GM23338 (cell line): Measurements from ENCODE around the gene TARP.

Experiments
- ATAC-seq: fragments of 200-7000 bp; cut with Tn5 transposase; 3 replicates; pipeline ENCODE4 v1.9.1; 2020
- DNase-seq: peaks from one replicate; pipeline ENCODE4 v3.0.0-alpha.2; 2015; ENCODE audit warnings: low spot score
- H2AFZ ChIP-seq: fragments of 200-600 bp; sonication (generic); 2 replicates; pipeline ENCODE4 v1.8.0; 2016; ENCODE audit warnings: antibody characterized with exemption, mild to moderate bottlenecking, moderate library complexity
- H3F3A ChIP-seq: fragments of 200-600 bp; sonication (generic); replicated peaks from 2 replicates; pipeline ENCODE4 v1.8.0; 2017; ENCODE audit warnings: antibody characterized with exemption, mixed run types, low read depth
- H3K27ac ChIP-seq: fragments of 200-600 bp; sonication (generic); 2 replicates; pipeline ENCODE4 v1.6.1; 2016; ENCODE audit warnings: low read depth
- H3K27me3 ChIP-seq: fragments of 200-600 bp; sonication (generic); 2 replicates; pipeline ENCODE4 v1.8.0; 2016; ENCODE audit warnings: mild to moderate bottlenecking, mixed run types, moderate library complexity; ENCODE audit not compliant: insufficient read depth
- H3K36me3 ChIP-seq: fragments of 200-600 bp; sonication (generic); 2 replicates; pipeline ENCODE4 v1.8.0; 2016; ENCODE audit warnings: mild to moderate bottlenecking; ENCODE audit not compliant: insufficient read depth
- H3K4me1 ChIP-seq: fragments of 200-600 bp; sonication (generic); 2 replicates; pipeline ENCODE4 v1.8.0; 2016; ENCODE audit warnings: mild to moderate bottlenecking, moderate library complexity; ENCODE audit not compliant: insufficient read depth
- H3K4me2 ChIP-seq: fragments of 200-600 bp; sonication (generic); 2 replicates; pipeline ENCODE4 v1.7.1; 2017; ENCODE audit warnings: mixed run types
- H3K4me3 ChIP-seq: fragments of 200-600 bp; sonication (generic); 2 replicates; pipeline ENCODE4 v1.6.1; 2016; ENCODE audit warnings: mixed run types
- H3K79me2 ChIP-seq: fragments of 200-600 bp; sonication (generic); replicated peaks from 2 replicates; pipeline ENCODE4 v1.8.0; 2017; ENCODE audit warnings: mild to moderate bottlenecking; ENCODE audit not compliant: insufficient read depth
- H3K9me2 ChIP-seq: fragments of 200-600 bp; sonication (generic); 2 replicates; pipeline ENCODE4 v1.8.0; 2017; ENCODE audit not compliant: insufficient read depth
- H4K20me1 ChIP-seq: fragments of 200-600 bp; sonication (generic); replicated peaks from 2 replicates; pipeline ENCODE4 v1.8.0; 2017; ENCODE audit warnings: mild to moderate bottlenecking; ENCODE audit not compliant: insufficient read depth
- H3K27ac Mint-ChIP-seq: 2 replicates; pipeline ENCODE4 v1.8.0; 2020; ENCODE audit warnings: inconsistent platforms, mild to moderate bottlenecking, moderate library complexity, mixed read lengths
- H3K27me3 Mint-ChIP-seq: 3 replicates; pipeline ENCODE4 v1.8.0; 2022; ENCODE audit warnings: low read depth, mild to moderate bottlenecking, moderate library complexity, mixed read lengths, inconsistent platforms; ENCODE audit not compliant: insufficient read depth, poor library complexity
- H3K36me3 Mint-ChIP-seq: 3 replicates; pipeline ENCODE4 v1.8.0; 2021; ENCODE audit warnings: low read depth, mild to moderate bottlenecking, inconsistent platforms, moderate library complexity, mixed read lengths
- H3K4me1 Mint-ChIP-seq: 3 replicates; pipeline ENCODE4 v1.8.0; 2020; ENCODE audit warnings: mild to moderate bottlenecking, inconsistent platforms, mixed read lengths
- H3K4me3 Mint-ChIP-seq: 3 replicates; pipeline ENCODE4 v1.8.0; 2021; ENCODE audit warnings: moderate library complexity, mild to moderate bottlenecking, inconsistent platforms, mixed read lengths
- H3K9me3 Mint-ChIP-seq: 3 replicates; pipeline ENCODE4 v1.8.0; 2020; ENCODE audit warnings: moderate library complexity, mild to moderate bottlenecking, inconsistent platforms, mixed read lengths
- CREB1 ChIP-seq: fragments of 250-450 bp; sonication (Bioruptor Pico); IDR thresholded peaks from 2 replicates; pipeline ENCODE4 v1.5.0; 2020; ENCODE audit warnings: low read depth, mild to moderate bottlenecking, moderate library complexity
- CTCF ChIP-seq, 2 experiments: fragments of 200-600 bp in 1 of 2; sonication (generic) in 1 of 2; conservative IDR thresholded peaks; 2 replicates each; pipeline versions ENCODE4 v1.5.1 to v1.6.1; 2016 to 2017; ENCODE audit warnings: antibody characterized with exemption in 2 of 2, low read depth in 2 of 2, mild to moderate bottlenecking in 2 of 2, moderate library complexity in 1 of 2
- EZH2 ChIP-seq: fragments of 200-600 bp; sonication (generic); IDR thresholded peaks from one replicate; pipeline ENCODE4 v1.8.0; 2017; ENCODE audit warnings: antibody characterized with exemption, mild to moderate bottlenecking, low read depth; ENCODE audit not compliant: unreplicated experiment
- JUNB ChIP-seq: IDR thresholded peaks from one replicate; pipeline ENCODE4 v1.6.1; 2016; ENCODE audit warnings: antibody characterized with exemption; ENCODE audit not compliant: unreplicated experiment
- REST ChIP-seq: IDR thresholded peaks from one replicate; pipeline ENCODE4 v1.6.1; 2018; ENCODE audit warnings: antibody characterized with exemption; ENCODE audit not compliant: unreplicated experiment
- ZNF114 ChIP-seq: fragments of 250-450 bp; sonication (Bioruptor Pico); IDR thresholded peaks from 2 replicates; pipeline ENCODE4 v1.5.0; 2020; ENCODE audit warnings: mild to moderate bottlenecking, moderate library complexity
- ZNF331 ChIP-seq: fragments of 250-450 bp; sonication (Bioruptor Pico); IDR thresholded peaks from 2 replicates; pipeline ENCODE4 v1.5.0; 2020; ENCODE audit warnings: low read depth, mild to moderate bottlenecking, moderate library complexity
- ZNF462 ChIP-seq: fragments of 250-450 bp; sonication (Bioruptor Pico); IDR thresholded peaks from 2 replicates; pipeline ENCODE4 v1.5.0; 2020; ENCODE audit warnings: mild to moderate bottlenecking, moderate library complexity

TARP gene

GRCh38 chr7:38306171-38306570, 32.7 kb upstream of the TARP start (continued):
- TF ChIP-seq ZNF462 (no peak), ZNF114 (CRISPR knock-in tag) (no peak), EZH2 (no peak)

GRCh38 chr7:38303866-38304265, 30.4 kb upstream of the TARP start:
- Histone ChIP-seq H3K9me2 (no peaks in the 10 kb centered on the region), H3K27me3 (no peaks in the 10 kb centered on the region), H3K36me3 (no peaks in the 10 kb centered on the region), H3K4me3 (no peak overlapping the region), H3F3A (no peaks in the 10 kb centered on the region), H3K79me2 (no peaks in the 10 kb centered on the region), H3K4me2 (no peak overlapping the region), H3K4me1 (no peaks in the 10 kb centered on the region; the same call in 1 of the 2 replicates), H4K20me1 (no peaks in the 10 kb centered on the region), H3K27ac (no peak overlapping the region), H2AFZ (no peak overlapping the region)
- DNase-seq (no peak), ATAC-seq (no peak)
- no peak overlapping the region for H3K4me3 Mint-ChIP-seq
- H3K36me3 Mint-ChIP-seq = no peaks in the 10 kb centered on the region
- peaks cover 2% of the 10 kb centered on the region for H3K27me3 Mint-ChIP-seq
- no peak overlapping the region for H3K27ac Mint-ChIP-seq
- no peaks in the 10 kb centered on the region for H3K9me3 Mint-ChIP-seq
- no peaks in the 10 kb centered on the region; the same call in 2 of the 3 replicates for H3K4me1 Mint-ChIP-seq
- TF ChIP-seq JUNB (no peak), ZNF331 (no peak), REST (no peak), CREB1 (no peak), CTCF (conservative IDR thresholded peaks at IDR 0.05; ENCODE audit: low read depth in 2 of 2) (no peak)
